HG03457 (cell line): ENCODE data around the gene RARA.

Experiments
- ATAC-seq: cut with Tn5 transposase; IDR thresholded peaks from one replicate; pipeline ENCODE4 v1.9.1; 2021; ENCODE audit warnings: moderate number of reproducible peaks; ENCODE audit not compliant: unreplicated experiment

The RARA gene

GRCh38 chr17:40327244-40327729, 18.3 kb downstream of the RARA start:
- ATAC-seq = no peak

DNA sequence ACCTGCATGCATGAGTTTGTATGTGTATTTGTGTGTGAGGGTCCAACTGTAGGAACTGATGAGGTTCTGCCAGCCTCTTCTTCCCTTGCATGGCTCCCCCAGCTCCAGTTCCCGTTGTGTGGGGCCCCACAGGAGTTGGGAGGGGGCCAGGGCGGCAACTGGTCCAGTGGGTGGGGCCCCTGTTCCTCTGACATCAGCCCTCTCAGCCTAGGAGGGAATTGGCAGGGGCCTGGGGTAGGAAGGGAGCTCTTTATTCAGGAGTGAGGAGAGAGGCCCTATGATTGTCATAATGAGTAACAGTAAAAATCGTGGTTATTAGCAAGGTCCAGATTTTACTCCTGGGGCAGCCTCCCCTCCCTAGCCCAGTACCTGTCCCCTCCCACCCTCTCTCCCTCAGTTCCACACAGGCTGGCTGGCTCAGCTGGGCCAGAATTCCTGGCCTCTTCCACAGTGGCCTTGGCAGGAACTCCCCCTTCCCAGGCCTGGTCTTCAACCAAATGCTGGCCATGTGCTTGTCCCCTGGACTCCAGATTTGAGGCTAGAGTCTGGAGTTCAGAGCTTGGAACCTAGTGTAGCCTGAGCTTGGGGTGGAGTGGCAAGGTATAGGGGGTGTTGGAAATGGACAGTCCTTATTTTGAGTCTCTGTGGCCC, 18.9 kb downstream of the RARA start:
- ATAC-seq = no peak

DNA sequence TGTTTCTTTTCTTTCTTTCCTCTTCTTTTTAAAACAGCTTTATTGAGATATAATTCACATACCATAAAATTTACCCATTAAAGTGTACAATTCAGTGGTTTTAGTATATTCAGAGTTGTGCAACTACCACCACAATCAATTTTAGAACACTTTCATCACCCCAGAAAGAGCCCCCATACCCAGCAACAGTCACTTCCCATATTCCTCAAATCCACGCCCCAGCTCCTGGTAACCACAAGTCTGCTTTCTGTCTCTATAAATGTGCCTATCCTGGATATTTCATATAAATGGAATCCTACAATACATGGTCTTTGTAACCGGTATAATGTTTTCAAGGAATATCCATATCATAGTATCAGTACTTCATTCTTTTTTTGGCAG, 19.4 kb downstream of the RARA start:
- ATAC-seq = no peak

DNA sequence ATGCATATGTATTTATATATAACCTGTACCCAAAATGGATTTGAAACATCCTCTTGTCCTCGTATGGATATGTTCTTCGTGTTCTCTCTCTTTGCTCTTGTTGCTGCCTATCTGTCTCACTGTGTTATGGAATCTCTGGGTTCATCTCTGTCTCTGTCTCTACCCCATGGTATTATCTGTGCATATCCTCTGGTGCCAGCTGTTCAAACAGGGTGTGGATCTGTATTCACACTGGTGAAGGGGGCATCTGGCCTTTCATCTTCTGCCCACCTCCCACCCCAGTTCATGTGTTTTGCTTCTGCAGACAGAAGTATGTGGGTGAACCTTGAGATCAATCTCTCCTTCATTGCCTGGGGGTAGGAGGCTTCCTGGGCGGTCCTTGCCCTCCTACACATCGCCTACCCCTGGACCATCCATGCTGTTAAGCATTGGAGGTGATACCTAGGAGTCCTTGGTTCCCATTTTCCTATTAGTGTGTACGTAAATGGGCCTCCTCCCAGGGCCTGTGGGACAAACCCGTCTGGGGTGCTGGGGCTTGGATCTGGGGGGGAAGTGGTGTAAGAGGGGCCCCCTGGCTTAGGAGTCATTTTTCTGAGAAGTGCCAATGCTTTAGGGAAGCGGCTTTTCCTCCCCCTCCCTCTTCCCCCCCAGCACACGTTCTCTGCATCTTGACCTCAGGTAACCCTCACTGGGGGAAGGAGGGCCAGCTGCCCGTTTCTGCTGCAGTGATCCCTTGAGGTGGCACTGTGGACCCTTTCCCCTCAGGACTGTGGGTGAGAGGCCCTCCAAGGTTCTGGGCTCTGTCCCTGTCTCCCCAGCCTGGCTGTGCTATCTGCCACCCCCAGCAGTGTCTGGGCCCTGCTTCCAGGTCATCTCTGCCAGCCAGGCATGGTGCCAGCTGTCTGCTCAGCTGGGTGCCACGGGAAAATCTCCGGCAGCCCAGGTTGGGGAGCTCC, 21.1 kb downstream of the RARA start:
- ATAC-seq = no peak

DNA sequence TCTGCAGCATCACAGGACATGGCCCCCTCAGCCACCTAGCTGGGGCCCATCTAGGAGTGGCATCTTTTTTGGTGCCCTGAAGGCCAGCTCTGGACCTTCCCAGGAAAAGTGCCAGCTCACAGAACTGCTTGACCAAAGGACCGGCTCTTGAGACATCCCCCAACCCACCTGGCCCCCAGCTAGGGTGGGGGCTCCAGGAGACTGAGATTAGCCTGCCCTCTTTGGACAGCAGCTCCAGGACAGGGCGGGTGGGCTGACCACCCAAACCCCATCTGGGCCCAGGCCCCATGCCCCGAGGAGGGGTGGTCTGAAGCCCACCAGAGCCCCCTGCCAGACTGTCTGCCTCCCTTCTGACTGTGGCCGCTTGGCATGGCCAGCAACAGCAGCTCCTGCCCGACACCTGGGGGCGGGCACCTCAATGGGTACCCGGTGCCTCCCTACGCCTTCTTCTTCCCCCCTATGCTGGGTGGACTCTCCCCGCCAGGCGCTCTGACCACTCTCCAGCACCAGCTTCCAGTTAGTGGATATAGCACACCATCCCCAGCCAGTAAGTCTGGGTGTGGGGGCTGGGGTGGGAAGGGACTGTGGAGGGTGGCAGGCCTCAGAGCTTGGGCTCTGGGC, 22.0 kb downstream of the RARA start:
- ATAC-seq = no peak

DNA sequence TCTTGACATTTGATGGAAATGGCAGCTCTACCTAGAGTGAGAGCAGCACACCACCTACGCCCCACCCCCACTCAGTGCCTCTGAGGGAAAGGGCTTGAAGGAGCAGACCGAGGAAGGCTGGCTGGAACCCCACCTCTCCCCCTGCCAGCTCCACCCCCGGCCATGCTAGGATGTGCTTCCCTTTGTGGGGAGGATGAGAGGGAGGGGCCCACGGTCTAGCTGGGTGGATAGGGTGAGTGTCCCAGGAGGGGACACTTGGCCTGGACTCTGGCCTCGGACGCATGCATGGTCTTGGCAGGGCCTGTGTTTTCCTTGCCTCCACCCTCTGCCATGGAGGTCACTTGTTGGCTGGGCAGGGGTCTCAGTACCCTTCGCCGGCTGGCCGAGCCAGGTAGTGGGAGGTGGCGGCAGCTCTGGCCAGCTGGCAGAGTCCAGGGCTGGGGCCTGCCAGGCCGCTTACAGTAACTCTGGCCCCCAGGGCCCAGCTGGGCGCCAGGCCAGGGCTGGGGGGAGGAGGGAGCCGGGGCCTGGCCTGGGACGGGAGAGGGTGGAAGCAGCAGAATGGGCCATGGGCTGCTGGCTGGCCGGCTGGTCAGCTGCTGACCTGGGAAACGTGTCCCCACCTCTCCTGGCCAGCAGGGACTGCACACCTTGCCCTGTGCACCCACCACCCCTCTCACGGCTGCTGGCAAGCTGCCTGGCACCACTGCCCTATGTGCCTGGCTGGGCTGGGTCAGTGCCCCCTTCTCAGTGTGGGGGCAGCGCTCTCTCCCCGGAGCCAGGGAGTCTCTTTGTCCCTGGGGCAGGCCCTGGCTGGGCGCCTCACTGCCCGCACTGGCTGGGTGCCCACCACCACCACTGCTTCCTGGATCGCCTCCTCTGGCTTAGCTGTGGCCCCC, 23.0 kb downstream of the RARA start:
- no peak for ATAC-seq

DNA sequence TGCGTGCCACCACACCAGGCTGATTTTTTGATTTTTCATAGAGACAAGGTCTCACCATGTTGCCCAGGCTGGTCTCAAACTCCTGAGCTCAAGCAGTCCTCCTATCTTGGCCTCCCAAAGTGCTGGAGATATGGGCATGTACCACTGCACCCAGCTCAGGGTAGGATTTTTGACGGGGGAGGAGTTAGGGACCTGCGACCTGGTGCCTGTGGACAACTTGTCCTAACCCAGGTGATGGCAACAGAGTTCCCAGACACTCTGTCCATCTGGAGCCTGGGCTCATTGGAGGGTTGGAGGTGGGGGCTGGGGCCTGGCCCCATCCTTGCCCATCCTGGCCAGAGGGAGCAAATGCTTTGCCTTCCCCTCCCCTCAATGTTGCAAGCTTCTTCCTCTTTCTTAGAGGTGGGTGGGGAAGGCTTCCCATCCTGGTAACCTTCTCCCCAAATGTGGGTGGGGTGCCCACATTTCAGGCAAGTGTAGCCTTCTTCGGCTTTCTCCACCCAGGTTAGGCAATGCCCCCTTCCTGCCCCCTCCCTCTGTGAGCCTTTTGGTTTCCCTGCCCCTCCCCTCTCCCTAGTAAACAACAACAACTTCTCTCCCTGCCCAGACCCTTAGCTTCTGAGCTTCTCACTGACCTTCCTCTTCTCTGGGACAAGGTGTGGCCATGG, 24.9 kb downstream of the RARA start:
- no peak for ATAC-seq

GRCh38 chr17:40335620-40336019, 26.6 kb downstream of the RARA start:
- no peak for ATAC-seq

GRCh38 chr17:40337351-40337750, 28.4 kb downstream of the RARA start:
- ATAC-seq = no peak

DNA sequence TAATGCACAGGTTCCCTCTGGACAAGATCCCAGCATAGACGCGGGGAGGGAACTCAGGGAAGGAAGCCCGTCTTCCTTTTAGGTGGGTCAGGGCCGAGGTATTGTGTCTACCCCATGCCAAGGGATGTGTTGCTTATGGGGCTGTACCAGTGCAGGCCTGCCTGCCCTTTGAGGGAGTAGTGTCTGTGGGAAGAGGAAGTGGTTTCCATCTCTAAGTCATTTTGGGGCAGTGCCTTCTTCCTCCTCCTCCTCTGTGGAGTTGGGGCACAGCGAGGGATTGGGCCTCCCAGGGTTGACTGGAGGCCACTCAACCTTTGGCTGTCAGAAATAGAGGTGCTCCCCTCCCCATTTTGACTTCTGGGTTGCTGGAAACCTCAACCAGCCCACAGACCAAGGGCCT, 29.1 kb downstream of the RARA start:
- ATAC-seq = no peak

- ATAC-seq = no peak
Observed at GRCh38 chr17:40338941-40339649, 30.1 kb downstream of the RARA start.

- ATAC-seq = no peak
Observed at GRCh38 chr17:40340327-40340726, 31.3 kb downstream of the RARA start.

- no peak for ATAC-seq
Observed at GRCh38 chr17:40340880-40341807, 32.2 kb downstream of the RARA start.

GRCh38 chr17:40341808-40342503, 33.0 kb downstream of the RARA start:
- no peak for ATAC-seq

DNA sequence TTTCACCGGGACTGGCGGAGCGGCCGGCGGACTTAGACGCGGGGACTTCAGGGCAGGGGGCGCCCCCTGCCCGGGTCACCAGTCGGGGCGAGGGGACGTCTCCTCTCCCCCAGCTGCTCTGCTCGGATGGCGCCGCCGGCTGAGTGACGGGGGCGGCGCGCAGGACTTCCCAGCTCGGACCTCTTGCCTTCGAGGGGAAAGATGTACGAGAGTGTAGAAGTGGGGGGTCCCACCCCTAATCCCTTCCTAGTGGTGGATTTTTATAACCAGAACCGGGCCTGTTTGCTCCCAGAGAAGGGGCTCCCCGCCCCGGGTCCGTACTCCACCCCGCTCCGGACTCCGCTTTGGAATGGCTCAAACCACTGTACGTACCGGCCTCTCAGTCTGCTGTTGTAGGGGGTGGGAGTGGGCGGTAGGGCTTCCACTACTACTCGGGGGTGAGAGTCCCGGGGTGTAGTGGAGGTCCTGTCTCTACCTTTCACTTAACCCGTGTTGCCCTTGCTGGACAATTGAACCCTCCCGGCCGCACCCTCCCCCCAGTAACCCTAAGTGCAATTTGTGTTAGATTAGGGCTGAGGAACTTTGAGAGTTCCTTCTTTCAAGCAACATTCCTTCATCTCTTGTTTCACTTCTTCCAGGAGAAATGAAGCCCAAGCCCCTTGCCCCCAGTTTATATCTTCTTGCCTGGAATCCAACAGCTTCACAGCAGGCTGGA, 33.7 kb downstream of the RARA start:
- no peak for ATAC-seq

GRCh38 chr17:40343219-40344119, 34.5 kb downstream of the RARA start:
- ATAC-seq = no peak
